CD8-positive, alpha-beta memory T cell (primary cell): ENCODE data around the gene OOSP4A. TPM values are rescaled to one million over a fixed set of nuclear protein-coding genes. Genes with fewer than 3 reads are reported as not detected.
A peak's percentile ranks its signal among the peaks of the same experiment; 100 is the strongest.

Experiments used
- CTCF ChIA-PET: fragments of 350-600 bp; sonication (Branson Sonifier 250); formaldehyde crosslinking; loops from one replicate; lab custom pipeline; 2021; ENCODE audit warnings: antibody characterized with exemption; lab: Charles Lee
- POLR2A ChIA-PET: fragments of 350-600 bp; sonication (Branson Sonifier 250); formaldehyde crosslinking; loops from one replicate; lab custom pipeline; 2021; ENCODE audit warnings: antibody characterized with exemption; lab: Charles Lee
- DNase-seq, 5 donors: peaks; one replicate each; pipeline versions ENCODE4 v3.0.0 to v3.0.0-alpha.2; 2020 to 2022; ENCODE audit warnings: mixed read lengths in 1 of 5
- H3K27ac ChIP-seq: one replicate; pipeline ENCODE4 v1.7.0; 2013; ENCODE audit warnings: low read depth, mild to moderate bottlenecking, low read length, moderate library complexity
- H3K27me3 ChIP-seq: 2 replicates; pipeline ENCODE4 v1.7.0; 2013; ENCODE audit warnings: low read length, mild to moderate bottlenecking; ENCODE audit not compliant: insufficient read depth, poor library complexity, severe bottlenecking
- H3K36me3 ChIP-seq: 2 replicates; pipeline ENCODE4 v1.7.0; 2013; ENCODE audit warnings: mild to moderate bottlenecking, low read length, moderate library complexity; ENCODE audit not compliant: insufficient read depth
- H3K4me1 ChIP-seq: 2 replicates; pipeline ENCODE4 v1.7.0; 2013; ENCODE audit warnings: mild to moderate bottlenecking, low read length, moderate library complexity; ENCODE audit not compliant: insufficient read depth
- H3K4me3 ChIP-seq: 2 replicates; pipeline ENCODE4 v1.7.0; 2013; ENCODE audit warnings: mild to moderate bottlenecking, low read length
- H3K9me3 ChIP-seq: 2 replicates; pipeline ENCODE4 v1.7.0; 2013; ENCODE audit warnings: mild to moderate bottlenecking, low read length
- H3K27ac Mint-ChIP-seq, 8 donors: one replicate each; pipeline ENCODE4 v1.8.0; 2020 to 2021; ENCODE audit warnings: mixed read lengths in 8 of 8, mild to moderate bottlenecking in 6 of 8, inconsistent platforms in 3 of 8, moderate library complexity in 3 of 8
- H3K27me3 Mint-ChIP-seq, 2 donors: one replicate each; pipeline ENCODE4 v1.8.0; 2020 to 2021; ENCODE audit warnings: mixed read lengths in 2 of 2, mild to moderate bottlenecking in 1 of 2, moderate library complexity in 1 of 2
- H3K36me3 Mint-ChIP-seq, 3 donors: one replicate each; pipeline ENCODE4 v1.8.0; 2020 to 2021; ENCODE audit warnings: mixed read lengths in 3 of 3, inconsistent platforms in 1 of 3, mild to moderate bottlenecking in 1 of 3
- H3K4me1 Mint-ChIP-seq, 3 donors: one replicate each; pipeline ENCODE4 v1.8.0; 2020 to 2021; ENCODE audit warnings: mixed read lengths in 3 of 3, inconsistent platforms in 1 of 3, mild to moderate bottlenecking in 1 of 3
- H3K4me3 Mint-ChIP-seq, 7 donors: one replicate each; pipeline ENCODE4 v1.8.0; 2020 to 2021; ENCODE audit warnings: mixed read lengths in 7 of 7, mild to moderate bottlenecking in 6 of 7, moderate library complexity in 4 of 7, inconsistent platforms in 2 of 7
- H3K9me3 Mint-ChIP-seq, 5 donors: one replicate each; pipeline ENCODE4 v1.8.0; 2020 to 2022; ENCODE audit warnings: mixed read lengths in 5 of 5, mild to moderate bottlenecking in 3 of 5, moderate library complexity in 2 of 5, inconsistent platforms in 1 of 5
- polyA plus RNA-seq: library from polyadenylated mRNA; unstranded; fragments of 300-500 nt; fragmentation: Illumina TruSeq; gene quantifications from one replicate; pipeline ENCODE4 v1.2.3, GENCODE V29; 2021
- total RNA-seq, 2 experiments: library from RNA; stranded (reverse); gene quantifications; one replicate each; pipeline ENCODE4 v1.2.3, GENCODE V29; 2021

Gene OOSP4A
- total RNA-seq (not detected), polyA plus RNA-seq (not detected)

- Histone ChIP-seq H3K9me3 (no peaks in the 10 kb centered on the region), H3K27ac (no peak within 1 kb of the TSS), H3K36me3 (no peaks in the 10 kb centered on the region), H3K4me3 (no peak within 1 kb of the TSS), H3K4me1 (no peaks in the 10 kb centered on the region), H3K27me3 (no peaks in the 10 kb centered on the region)
- Mint-ChIP-seq H3K9me3 (peaks cover 0 to 2% (median 2%) of the 10 kb centered on the region in 5 donors), H3K27ac (no peak within 1 kb of the TSS), H3K36me3 (no peaks in the 10 kb centered on the region), H3K27me3 (peaks cover 5 to 14% of the 10 kb centered on the region in 2 donors), H3K4me1 (no peaks in the 10 kb centered on the region), H3K4me3 (no peak within 1 kb of the TSS)
- POLR2A ChIA-PET, result no interaction called here
- CTCF ChIA-PET, result no interaction called here
- DNase-seq, result no peak
These were observed at the start of gene OOSP4A for GRCh38 chr11:59963733-59964132. OOSP4A (plus strand) TSS chr11:59964033; CDS start chr11:59964033, 0 bp downstream.

- Mint-ChIP-seq H3K9me3 (peaks cover 23 to 32% (median 30%) of the 10 kb centered on the region in 5 donors), H3K27ac (no peak overlapping the region), H3K27me3 (peaks cover 3 to 5% of the 10 kb centered on the region in 2 donors), H3K4me1 (no peaks in the 10 kb centered on the region), H3K4me3 (no peak overlapping the region), H3K36me3 (peaks cover 5 to 10% (median 7%) of the 10 kb centered on the region in 3 donors)
- H3K36me3 ChIP-seq, result no peaks in the 10 kb centered on the region
- no peaks in the 10 kb centered on the region for H3K4me1 ChIP-seq
- no peak overlapping the region for H3K27ac ChIP-seq
- POLR2A ChIA-PET, result no interaction called here
- peaks cover 6% of the 10 kb centered on the region for H3K9me3 ChIP-seq
- CTCF ChIA-PET, result no interaction called here
- no peak overlapping the region for H3K4me3 ChIP-seq
- H3K27me3 ChIP-seq, result peaks cover 3% of the 10 kb centered on the region
- DNase-seq, result no peak
These were observed 45.4 kb upstream of the OOSP4A start for GRCh38 chr11:59918480-59918879.

- Mint-ChIP-seq H3K4me1 (no peaks in the 10 kb centered on the region), H3K36me3 (peaks cover 5 to 13% (median 7%) of the 10 kb centered on the region in 3 donors), H3K9me3 (peaks cover 23 to 37% (median 35%) of the 10 kb centered on the region in 5 donors), H3K27ac (no peak overlapping the region), H3K27me3 (peaks cover 3 to 5% of the 10 kb centered on the region in 2 donors), H3K4me3 (no peak overlapping the region)
- H3K4me3 ChIP-seq, result no peak overlapping the region
- no peaks in the 10 kb centered on the region for H3K4me1 ChIP-seq
- no peaks in the 10 kb centered on the region for H3K36me3 ChIP-seq
- CTCF ChIA-PET, result no interaction called here
- H3K27ac ChIP-seq, result no peak overlapping the region
- no peak for DNase-seq
- H3K9me3 ChIP-seq, result peaks cover 9% of the 10 kb centered on the region
- POLR2A ChIA-PET, result no interaction called here
- H3K27me3 ChIP-seq, result peaks cover 3% of the 10 kb centered on the region
These were observed 44.7 kb upstream of the OOSP4A start for GRCh38 chr11:59918987-59919589.

- Mint-ChIP-seq H3K4me3 (no peak overlapping the region), H3K9me3 (peaks cover 43 to 66% (median 57%) of the 10 kb centered on the region in 5 donors), H3K27ac (no peak overlapping the region), H3K27me3 (peaks cover 0 to 4% of the 10 kb centered on the region in 2 donors), H3K4me1 (no peaks in the 10 kb centered on the region), H3K36me3 (peaks cover 5 to 21% (median 7%) of the 10 kb centered on the region in 3 donors)
- peaks cover 3% of the 10 kb centered on the region for H3K27me3 ChIP-seq
- H3K36me3 ChIP-seq, result no peaks in the 10 kb centered on the region
- ChIA-PET CTCF (no interaction called here), POLR2A (no interaction called here)
- DNase-seq, result no peak
- H3K9me3 ChIP-seq, result peaks cover 13% of the 10 kb centered on the region
- H3K4me1 ChIP-seq, result no peaks in the 10 kb centered on the region
- H3K4me3 ChIP-seq, result no peak overlapping the region
- no peak overlapping the region for H3K27ac ChIP-seq
These were observed 40.0 kb upstream of the OOSP4A start for GRCh38 chr11:59923813-59924212.

- H3K4me1 Mint-ChIP-seq, result no peaks in the 10 kb centered on the region
- H3K9me3 ChIP-seq, result no peaks in the 10 kb centered on the region
- H3K27me3 ChIP-seq, result no peaks in the 10 kb centered on the region
- no peaks in the 10 kb centered on the region for H3K36me3 ChIP-seq
- no peak for DNase-seq
- POLR2A ChIA-PET, result no interaction called here
- H3K4me1 ChIP-seq, result no peaks in the 10 kb centered on the region
- H3K4me3 Mint-ChIP-seq, result no peak overlapping the region
- H3K4me3 ChIP-seq, result no peak overlapping the region
- CTCF ChIA-PET, result no interaction called here
- no peak overlapping the region for H3K27ac ChIP-seq
- no peak overlapping the region for H3K27ac Mint-ChIP-seq
- H3K36me3 Mint-ChIP-seq, result peaks cover 0 to 8% (median 0%) of the 10 kb centered on the region in 3 donors
- peaks cover 0 to 8% of the 10 kb centered on the region in 2 donors for H3K27me3 Mint-ChIP-seq
- peaks cover 9 to 22% (median 17%) of the 10 kb centered on the region in 5 donors for H3K9me3 Mint-ChIP-seq
These were observed 32.1 kb upstream of the OOSP4A start for GRCh38 chr11:59931688-59932087.

GRCh38 chr11:59938132-59938531 is 25.7 kb upstream of the OOSP4A start, which contains the start of gene OOSP1:
OOSP1 (plus strand) TSS chr11:59938432; CDS start chr11:59938455, 23 bp downstream.
- Histone ChIP-seq H3K4me1 (no peaks in the 10 kb centered on the region), H3K27me3 (no peaks in the 10 kb centered on the region), H3K36me3 (no peaks in the 10 kb centered on the region), H3K4me3 (no peak within 1 kb of the TSS), H3K9me3 (no peaks in the 10 kb centered on the region), H3K27ac (no peak within 1 kb of the TSS)
- ChIA-PET CTCF (no interaction called here), POLR2A (no interaction called here)
- Mint-ChIP-seq H3K27me3 (peaks cover 16 to 29% of the 10 kb centered on the region in 2 donors), H3K4me1 (no peaks in the 10 kb centered on the region), H3K9me3 (peaks cover 0 to 3% (median 0%) of the 10 kb centered on the region in 5 donors), H3K4me3 (no peak within 1 kb of the TSS), H3K36me3 (no peaks in the 10 kb centered on the region), H3K27ac (peak within 1 kb of the TSS in 1 of 8 donors; percentile 8)
- no peak for DNase-seq

- Histone ChIP-seq H3K27ac (no peak overlapping the region), H3K27me3 (no peaks in the 10 kb centered on the region), H3K9me3 (no peaks in the 10 kb centered on the region), H3K4me1 (no peaks in the 10 kb centered on the region), H3K36me3 (no peaks in the 10 kb centered on the region), H3K4me3 (no peak overlapping the region)
- Mint-ChIP-seq H3K4me1 (no peaks in the 10 kb centered on the region), H3K27me3 (peaks cover 16 to 34% of the 10 kb centered on the region in 2 donors), H3K36me3 (no peaks in the 10 kb centered on the region), H3K27ac (peak overlapping the region in 1 of 8 donors; percentile 8), H3K9me3 (peaks cover 0 to 3% (median 0%) of the 10 kb centered on the region in 5 donors), H3K4me3 (no peak overlapping the region)
- ChIA-PET CTCF (no interaction called here), POLR2A (no interaction called here)
- DNase-seq, result no peak
These were observed 25.1 kb upstream of the OOSP4A start for GRCh38 chr11:59938718-59939117.

GRCh38 chr11:59939482-59939881 is 24.4 kb upstream of the OOSP4A start:
- Mint-ChIP-seq H3K27ac (no peak overlapping the region), H3K4me3 (no peak overlapping the region), H3K36me3 (no peaks in the 10 kb centered on the region), H3K4me1 (no peaks in the 10 kb centered on the region), H3K9me3 (peaks cover 0 to 3% (median 2%) of the 10 kb centered on the region in 5 donors), H3K27me3 (peaks cover 21 to 37% of the 10 kb centered on the region in 2 donors)
- Histone ChIP-seq H3K4me3 (no peak overlapping the region), H3K4me1 (no peaks in the 10 kb centered on the region), H3K9me3 (no peaks in the 10 kb centered on the region), H3K36me3 (no peaks in the 10 kb centered on the region), H3K27me3 (no peaks in the 10 kb centered on the region), H3K27ac (no peak overlapping the region)
- POLR2A ChIA-PET, result no interaction called here
- CTCF ChIA-PET, result no interaction called here
- no peak for DNase-seq
